WI38 (cell line): ENCODE measurements around the gene CPNE5.
A peak's percentile ranks its signal among the peaks of the same experiment; 100 is the strongest.

Experiments used
- H3K4me3 ChIP-seq: 2 replicates; pipeline ENCODE4 v1.5.1; 2011; ENCODE audit warnings: low read depth, mild to moderate bottlenecking, control low read depth, low read length
- CTCF ChIP-seq: IDR thresholded peaks from 2 replicates; pipeline ENCODE4 v1.5.1; 2012; ENCODE audit warnings: low read depth, mild to moderate bottlenecking, control low read depth, low read length

Gene CPNE5

DNA sequence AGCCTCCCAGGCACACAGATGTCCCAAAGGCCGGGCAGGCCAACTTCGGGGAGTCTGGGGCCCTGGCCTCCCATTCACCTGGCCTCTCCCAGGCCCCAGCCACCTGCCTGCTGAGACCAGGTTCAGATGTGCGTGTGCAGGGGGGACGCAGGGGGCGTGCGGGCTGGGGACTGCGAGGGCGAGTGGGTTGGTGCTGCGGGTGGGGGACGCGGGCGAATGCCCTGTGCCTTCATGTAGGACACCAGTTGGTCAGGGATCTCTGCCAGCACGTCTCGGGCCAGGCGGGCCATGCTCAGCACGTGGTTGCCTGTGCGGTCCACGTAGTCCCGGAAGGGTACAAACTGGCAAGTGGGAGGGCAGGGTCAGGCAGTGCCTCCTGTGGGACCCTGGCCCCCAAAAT is 97.1 kb downstream of the CPNE5 start:
- no peak for TF ChIP-seq CTCF
- no peak overlapping the region for H3K4me3 ChIP-seq

DNA sequence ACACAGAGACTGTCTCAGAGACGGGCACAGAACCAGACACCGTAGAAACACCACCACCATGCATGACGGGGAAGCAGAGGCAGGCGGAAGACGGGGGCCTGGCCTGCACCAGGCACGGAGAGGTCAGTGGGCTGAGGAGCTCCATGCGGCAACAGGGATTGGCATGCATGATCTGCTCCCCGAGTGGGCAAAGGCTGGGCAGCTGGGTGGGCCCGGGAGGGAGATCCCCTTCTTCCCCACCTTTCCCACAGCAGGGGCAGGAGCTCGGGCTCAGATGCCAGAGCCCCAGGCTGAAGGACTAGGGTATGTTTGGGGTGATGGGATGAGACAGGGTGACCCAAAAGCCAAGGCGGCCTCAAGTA is 98.4 kb downstream of the CPNE5 start:
- no peak overlapping the region for H3K4me3 ChIP-seq
- no peak for TF ChIP-seq CTCF

DNA sequence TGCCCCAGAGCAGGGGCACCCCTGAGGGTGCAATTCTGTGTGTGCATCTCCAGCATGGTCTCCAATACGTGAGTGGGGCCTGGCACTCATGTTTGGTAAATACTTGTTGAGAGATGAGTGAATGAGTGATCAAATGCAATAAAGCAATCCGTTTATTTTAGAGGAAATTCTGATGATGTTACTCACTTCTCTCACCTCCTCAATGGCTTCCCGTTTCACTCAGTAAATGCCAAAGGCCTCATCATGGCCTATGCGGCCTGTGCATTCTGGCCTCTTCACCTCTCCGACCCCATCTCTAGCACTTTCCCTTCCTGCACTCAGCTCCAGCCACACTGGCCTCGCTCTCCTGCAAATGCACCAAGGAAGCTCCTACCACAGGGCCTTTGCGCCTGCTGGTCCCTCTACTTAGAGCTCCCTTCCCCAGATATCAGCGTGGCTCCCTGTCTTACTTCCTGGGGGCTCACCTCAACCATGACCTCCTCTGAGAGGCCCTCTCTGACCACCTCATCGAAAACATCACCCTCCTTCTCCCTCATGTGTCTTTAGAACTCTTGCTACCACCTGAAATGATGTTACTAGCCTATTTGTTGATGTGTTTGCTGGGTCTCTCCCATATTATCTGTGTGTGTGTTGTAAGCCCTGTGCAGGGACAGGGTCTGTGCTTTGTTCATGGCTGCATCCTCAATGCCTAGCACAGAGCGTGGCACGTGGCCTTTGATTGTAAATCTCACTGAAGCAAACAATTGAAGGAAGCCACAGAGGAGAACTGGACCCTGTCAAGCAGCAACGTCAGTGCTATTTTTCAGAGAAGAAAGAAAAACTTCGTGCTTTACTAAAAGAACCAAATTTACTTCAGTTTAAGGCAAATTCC is 99.1 kb downstream of the CPNE5 start:
- no peak for TF ChIP-seq CTCF
- H3K4me3 ChIP-seq: no peak overlapping the region

DNA sequence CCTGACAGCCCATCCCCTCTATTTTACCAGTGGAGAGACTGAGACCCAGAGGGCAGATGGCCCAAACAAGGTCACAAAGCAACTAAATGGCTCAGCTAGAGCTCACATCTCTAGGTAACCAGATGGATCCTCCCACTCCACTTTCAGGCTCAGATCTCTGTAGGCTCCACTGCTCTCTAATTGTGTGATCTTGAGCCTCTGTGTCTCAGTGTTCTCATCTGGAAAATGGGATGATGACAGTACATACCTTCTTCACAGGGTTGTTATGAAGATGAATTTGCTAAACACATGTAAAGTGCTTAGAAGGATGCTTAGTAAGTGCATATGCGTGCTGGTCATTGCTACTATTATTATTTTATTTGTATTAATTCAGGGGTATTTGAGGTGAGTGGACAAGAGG is 101.1 kb downstream of the CPNE5 start:
- no peak overlapping the region for H3K4me3 ChIP-seq
- no peak for TF ChIP-seq CTCF

- no peak overlapping the region for H3K4me3 ChIP-seq
- TF ChIP-seq CTCF: no peak
These were observed 102.0 kb downstream of the CPNE5 start for GRCh38 chr6:36737043-36737785.

- peak overlapping the region; percentile 38 for H3K4me3 ChIP-seq
- 0 out of 2 replicates have a peak, but pooled peaks have one; percentile 14 for TF ChIP-seq CTCF
These were observed 103.9 kb downstream of the CPNE5 start for GRCh38 chr6:36735110-36736071.
